GM12891 (cell line): ENCODE results near the gene APC2.

Experiments used
- PAX5 ChIP-seq: IDR thresholded peaks from 2 replicates; pipeline ENCODE4 v1.6.1; 2011; ENCODE audit warnings: low read length, moderate library complexity, mild to moderate bottlenecking; ENCODE audit not compliant: insufficient read depth, severe bottlenecking
- POLR2A ChIP-seq: IDR thresholded peaks from 2 replicates; pipeline ENCODE4 v1.6.1; 2011; ENCODE audit warnings: low read depth, low read length, control low read depth
- POLR2AphosphoS5 ChIP-seq: IDR thresholded peaks from 2 replicates; pipeline ENCODE4 v1.6.1; 2011; ENCODE audit warnings: low read depth, low read length, control low read depth
- POU2F2 ChIP-seq: IDR thresholded peaks from 2 replicates; pipeline ENCODE4 v1.6.1; 2011; ENCODE audit warnings: low read depth, mild to moderate bottlenecking, control low read depth, low read length, moderate library complexity
- SPI1 ChIP-seq: IDR thresholded peaks from 2 replicates; pipeline ENCODE4 v1.6.1; 2011; ENCODE audit warnings: low read depth, low read length, control low read depth
- TAF1 ChIP-seq: IDR thresholded peaks from 2 replicates; pipeline ENCODE4 v1.6.1; 2011; ENCODE audit warnings: low read depth, low read length, control low read depth

- TF ChIP-seq POLR2A, result no peak
- TF ChIP-seq POLR2AphosphoS5, result no peak
- no peak for TF ChIP-seq SPI1
- TF ChIP-seq POU2F2, result no peak
- no peak for TF ChIP-seq TAF1
- no peak for TF ChIP-seq PAX5
These were observed 3.8 kb downstream of the APC2 start for GRCh38 chr19:1453525-1454364.
